Tibial nerve (tissue), 4 donors: ENCODE measurements around the gene RGL3.
A peak's percentile ranks its signal among the peaks of the same experiment; 100 is the strongest.

Experiments
- CTCF ChIP-seq, 5 experiments: fragments of 200-600 bp in 3 of 5; fragments of 450-650 bp in 2 of 5; sonication (generic) in 3 of 5; IDR thresholded peaks; one replicate each; pipeline ENCODE4 v1.5.1; 2016 to 2019; ENCODE audit warnings: antibody characterized with exemption in 5 of 5, mild to moderate bottlenecking in 3 of 5, moderate library complexity in 2 of 5
- EP300 ChIP-seq, 2 donors: sonication (generic); formaldehyde crosslinking; IDR thresholded peaks; one replicate each; pipeline ENCODE4 v1.6.1; 2017; ENCODE audit warnings: antibody characterized with exemption in 2 of 2, mild to moderate bottlenecking in 1 of 2
- POLR2A ChIP-seq, 2 donors: fragments of 450-650 bp; IDR thresholded peaks; one replicate each; pipeline ENCODE4 v1.6.1; 2017; ENCODE audit warnings: antibody characterized with exemption in 2 of 2, mild to moderate bottlenecking in 2 of 2, moderate library complexity in 2 of 2

GRCh38 chr19:11378319-11379189, 40.6 kb downstream of the RGL3 start:
- no peak for TF ChIP-seq POLR2A (IDR thresholded peaks at IDR 0.05)
- peak; percentile 21 to 55 (median 32) for TF ChIP-seq CTCF (IDR thresholded peaks at IDR 0.05)
- TF ChIP-seq EP300 (IDR thresholded peaks at IDR 0.05), result no peak
